GM12878 (cell line): ENCODE measurements around the gene GSTCD. TPM values are rescaled to one million over a fixed set of nuclear protein-coding genes. Genes with fewer than 3 reads are reported as not detected.

Source experiments
- ATAC-seq: fragments of 200-7000 bp; cut with Tn5 transposase; 3 replicates; pipeline ENCODE4 v1.9.1; 2020; ENCODE audit warnings: mild to moderate bottlenecking, moderate library complexity
- BruUV-seq: library from RNA; stranded (reverse); fragments of 400-500 nt; replicated peaks from 2 replicates; lab custom pipeline; 2021; lab: Mats Ljungman, UMichigan
- CTCF ChIA-PET: fragments of 300-600 bp; sonication (Branson Sonifier 250); formaldehyde crosslinking; extraction: SDS; loops from one replicate; lab custom pipeline; 2021; ENCODE audit warnings: inconsistent platforms; lab: Yijun Ruan, JAX
- POLR2A ChIA-PET: fragments of 350-600 bp; formaldehyde crosslinking; extraction: SDS; loops from one replicate; lab custom pipeline; 2021; ENCODE audit warnings: inconsistent platforms; lab: Charles Lee
- RAD21 ChIA-PET: fragments of 300-600 bp; sonication (Branson Sonifier 250); formaldehyde crosslinking; loops from one replicate; lab custom pipeline; 2023; ENCODE audit warnings: antibody characterized with exemption; ENCODE audit not compliant: unreplicated experiment; lab: Charles Lee
- SMC1A ChIA-PET: fragments of 300-600 bp; sonication (Branson Sonifier 250); formaldehyde crosslinking; loops from one replicate; lab custom pipeline; 2023; ENCODE audit not compliant: unreplicated experiment, uncharacterized antibody; lab: Charles Lee
- DNase-seq: peaks from one replicate; pipeline ENCODE4 v3.0.0-alpha.2; 2011; ENCODE audit warnings: low read depth, low spot score
- FAIRE-seq: peaks from 3 replicates; lab custom pipeline; 2011; peaks lifted over from hg19 to GRCh38; lab: Jason Lieb, UNC
- H2AFZ ChIP-seq: 2 replicates; pipeline ENCODE4 v1.6.0; 2011; ENCODE audit warnings: low read depth, low read length, control low read depth; ENCODE audit not compliant: control insufficient read depth
- H3K27ac ChIP-seq: 2 replicates; pipeline ENCODE4 v1.5.1; 2011; ENCODE audit warnings: control low read depth; ENCODE audit not compliant: control insufficient read depth, insufficient read depth
- H3K27me3 ChIP-seq, 2 experiments: replicated peaks in 1 of 2; 2 replicates each; pipeline versions ENCODE4 v1.6.0 to v1.6.1; 2011; ENCODE audit warnings: low read length in 1 of 2; ENCODE audit not compliant: control insufficient read depth in 2 of 2, insufficient read depth in 2 of 2
- H3K36me3 ChIP-seq, 2 experiments: 2 replicates each; pipeline ENCODE4 v1.5.1; 2011; ENCODE audit warnings: low read length in 1 of 2; ENCODE audit not compliant: control insufficient read depth in 2 of 2, insufficient read depth in 2 of 2
- H3K4me1 ChIP-seq: 2 replicates; pipeline ENCODE4 v1.6.1; 2011; ENCODE audit warnings: mild to moderate bottlenecking, low read length, moderate library complexity, mixed read lengths; ENCODE audit not compliant: control insufficient read depth, insufficient read depth
- H3K4me2 ChIP-seq: 2 replicates; pipeline ENCODE4 v1.6.0; 2011; ENCODE audit warnings: control low read depth; ENCODE audit not compliant: control insufficient read depth, insufficient read depth
- H3K4me3 ChIP-seq: fragments of 200-600 bp; sonication (generic); 2 replicates; pipeline ENCODE4 v1.5.1; 2016
- H3K79me2 ChIP-seq: 2 replicates; pipeline ENCODE4 v1.6.0; 2011; ENCODE audit warnings: low read length; ENCODE audit not compliant: control insufficient read depth, insufficient read depth
- H3K9ac ChIP-seq: 2 replicates; pipeline ENCODE4 v1.8.0; 2011; ENCODE audit warnings: low read length, control low read depth, mixed read lengths; ENCODE audit not compliant: control insufficient read depth, insufficient read depth
- H3K9me3 ChIP-seq: replicated peaks from 3 replicates; pipeline ENCODE4 v1.5.1; 2011; ENCODE audit warnings: mild to moderate bottlenecking, low read length; ENCODE audit not compliant: control insufficient read depth, insufficient read depth
- H4K20me1 ChIP-seq: 2 replicates; pipeline ENCODE4 v1.6.0; 2011; ENCODE audit not compliant: control insufficient read depth, insufficient read depth
- ATF3 ChIP-seq: IDR thresholded peaks from 2 replicates; pipeline ENCODE4 v1.6.1; 2011; ENCODE audit warnings: low read depth, mild to moderate bottlenecking, low read length, moderate library complexity, borderline replicate concordance; ENCODE audit errors: extremely low read depth
- CBX5 ChIP-seq: sonication (generic); IDR thresholded peaks from 2 replicates; pipeline ENCODE4 v1.6.1; 2016; ENCODE audit warnings: low read depth, moderate library complexity, mild to moderate bottlenecking, inconsistent platforms
- CEBPZ ChIP-seq: fragments of 150-350 bp; IDR thresholded peaks from 2 replicates; pipeline ENCODE4 v1.6.1; 2016; ENCODE audit warnings: low read depth, low read length
- CREB1 ChIP-seq: IDR thresholded peaks from 2 replicates; pipeline ENCODE4 v1.6.1; 2012; ENCODE audit warnings: low read depth, mild to moderate bottlenecking, inconsistent platforms
- FOS ChIP-seq: IDR thresholded peaks from 3 replicates; pipeline ENCODE4 v1.6.1; 2011; ENCODE audit warnings: borderline replicate concordance; ENCODE audit not compliant: insufficient read length; ENCODE audit errors: extremely low read depth
- IKZF2 ChIP-seq, 2 experiments: fragments of 450-650 bp; IDR thresholded peaks; 2 replicates each; pipeline ENCODE4 v1.6.1; 2017; ENCODE audit warnings: mild to moderate bottlenecking in 2 of 2, moderate library complexity in 2 of 2
- KDM1A ChIP-seq: fragments of 200-600 bp; sonication (generic); IDR thresholded peaks from 2 replicates; pipeline ENCODE4 v1.6.1; 2016; ENCODE audit warnings: borderline replicate concordance
- NR2F1 ChIP-seq: fragments of 450-650 bp; conservative IDR thresholded peaks from 2 replicates; pipeline ENCODE4 v1.6.1; 2017; ENCODE audit warnings: mild to moderate bottlenecking
- PAX5 ChIP-seq: IDR thresholded peaks from 2 replicates; pipeline ENCODE4 v1.6.1; 2011; ENCODE audit warnings: low read depth, low read length, borderline replicate concordance
- RAD51 ChIP-seq: fragments of 450-650 bp; IDR thresholded peaks from 2 replicates; pipeline ENCODE4 v1.6.1; 2016; ENCODE audit warnings: moderate library complexity, mild to moderate bottlenecking, inconsistent platforms
- RFX5 ChIP-seq: IDR thresholded peaks from 2 replicates; pipeline ENCODE4 v1.6.1; 2011; ENCODE audit warnings: low read depth, low read length, improper control_type of control experiment
- SMARCA5 ChIP-seq: fragments of 450-650 bp; IDR thresholded peaks from 2 replicates; pipeline ENCODE4 v1.6.1; 2017; ENCODE audit warnings: mild to moderate bottlenecking
- SPI1 ChIP-seq: IDR thresholded peaks from 2 replicates; pipeline ENCODE4 v1.6.1; 2011; ENCODE audit warnings: low read depth, mild to moderate bottlenecking, low read length, moderate library complexity, borderline replicate concordance; ENCODE audit not compliant: insufficient read depth
- SREBF2 ChIP-seq: IDR thresholded peaks from 2 replicates; pipeline ENCODE4 v1.6.1; 2012; ENCODE audit warnings: mild to moderate bottlenecking, low read length
- STAT1 ChIP-seq: fragments of 450-650 bp; conservative IDR thresholded peaks from 2 replicates; pipeline ENCODE4 v1.6.1; 2014; ENCODE audit warnings: antibody characterized with exemption, mild to moderate bottlenecking
- YY1 ChIP-seq: IDR thresholded peaks from 2 replicates; pipeline ENCODE4 v1.6.1; 2011; ENCODE audit warnings: low read depth, mild to moderate bottlenecking, low read length
- WGBS: methylation state at CpG from one replicate; pipeline ENCODE4 v1.1.6; 2016; ENCODE audit warnings: low lambda C conversion rate; ENCODE audit not compliant: insufficient replicate concordance, insufficient coverage; ENCODE audit errors: missing lambda C conversion rate; 5-methylcytosine and 5-hydroxymethylcytosine counted together
- in situ Hi-C: fragments of 300-500 bp; cut with MboI; formaldehyde crosslinking; loops from 9 replicates; pipeline ENCODE4 v1.14.3; 2018; ENCODE audit warnings: mixed read lengths
- intact Hi-C: fragments of 100-400 bp; cut with micrococcal nuclease; formaldehyde crosslinking; loops from one replicate; pipeline ENCODE4 v1.14.2; 2022; ENCODE audit not compliant: unreplicated experiment
- polyA plus RNA-seq, 11 experiments: library from polyadenylated mRNA; depleted of rRNA in 4 of 11; unstranded in 6 of 11; stranded (reverse) in 5 of 11; fragments of >200 nt; fragmentation: Nextera tagmentation in 4 of 11; fragmentation: Illumina TruSeq in 1 of 11; extraction: Ambion mirVana in 4 of 11; extraction: Trizol in 1 of 11; gene quantifications; 1 replicate in 1 of 11; 2 replicates in 10 of 11; pipeline versions ENCODE4 v1.2.1 to v1.2.3, GENCODE V29; 2011 to 2016; ENCODE audit warnings: inconsistent platforms in 2 of 11, missing spikeins in 2 of 11, low read depth in 1 of 11
- total RNA-seq, 4 experiments: library from RNA; depleted of rRNA in 3 of 4; stranded (reverse); fragments of >200 nt in 3 of 4; fragmentation: Illumina TruSeq in 1 of 4; extraction: Trizol in 1 of 4; gene quantifications; 2 replicates each; pipeline versions ENCODE4 v1.2.1 to v1.2.3, GENCODE V29; 2013 to 2021

GSTCD gene
- total and polyA plus RNA-seq, 10 of the 15 experiments (the other 5 are each of a cell fraction or from before 2014, with no cell fraction given): 4.3 to 28.4 (median 14.1) TPM

GRCh38 chr4:105805501-105806120, 97.0 kb downstream of the GSTCD start:
- SMC1A ChIA-PET: no interaction called here
- RAD21 ChIA-PET: no interaction called here
- intact Hi-C loops: no loop called here
- DNase-seq (no peak), FAIRE-seq (no peak), ATAC-seq (no peak)
- no peaks in the 10 kb centered on the region for H3K9me3 ChIP-seq
- no peaks in the 10 kb centered on the region for H3K4me1 ChIP-seq
- no peak overlapping the region for H3K27ac ChIP-seq
- H3K27me3 ChIP-seq: no peaks in the 10 kb centered on the region
- H3K36me3 ChIP-seq: no peaks in the 10 kb centered on the region
- TF ChIP-seq ATF3 (no peak), STAT1 (no peak), CBX5 (no peak), SMARCA5 (no peak), NR2F1 (no peak), PAX5 (no peak), CREB1 (no peak), YY1 (no peak), IKZF2 (IDR thresholded peaks at IDR 0.05) (no peak), SREBF2 (no peak), RFX5 (no peak), FOS (no peak), RAD51 (no peak), SPI1 (no peak), KDM1A (no peak), CEBPZ (no peak)
- 100% methylated on average over 1 of the region's 1 CpG for WGBS
- no TSS peak for BruUV-seq
- no peaks in the 10 kb centered on the region for H3K79me2 ChIP-seq
- no peaks in the 10 kb centered on the region for H4K20me1 ChIP-seq
- POLR2A ChIA-PET: no interaction called here
- no peak overlapping the region for H3K9ac ChIP-seq
- H2AFZ ChIP-seq: no peak overlapping the region
- in situ Hi-C loops: no loop called here
- no peak overlapping the region for H3K4me2 ChIP-seq
- H3K4me3 ChIP-seq: no peak overlapping the region
- CTCF ChIA-PET: interaction anchor here (1.0 kb wide), 1 partner anchor 23 kb away, joined by 3 read pairs; no protein-coding TSS in a partner anchor
